GM12892 (cell line): ENCODE measurements around the gene CCDC63.

Experiments
- POLR2A ChIP-seq: IDR thresholded peaks from 2 replicates; pipeline ENCODE4 v1.6.1; 2011; ENCODE audit warnings: low read depth, low read length, control low read depth
- POLR2AphosphoS5 ChIP-seq: IDR thresholded peaks from 2 replicates; pipeline ENCODE4 v1.6.1; 2011; ENCODE audit warnings: low read depth, low read length, control low read depth

- TF ChIP-seq POLR2AphosphoS5 (no peak), POLR2A (no peak)
Observed at GRCh38 chr12:110798461-110798860, 48.3 kb upstream of the CCDC63 start.
